ENCODE results near the gene COPG1. TPM values are rescaled to one million over a fixed set of nuclear protein-coding genes. Genes with fewer than 3 reads are reported as not detected.

Gene COPG1
- total and polyA plus RNA-seq, 2 experiments from 2014 or later = 114 to 154 TPM

DNA sequence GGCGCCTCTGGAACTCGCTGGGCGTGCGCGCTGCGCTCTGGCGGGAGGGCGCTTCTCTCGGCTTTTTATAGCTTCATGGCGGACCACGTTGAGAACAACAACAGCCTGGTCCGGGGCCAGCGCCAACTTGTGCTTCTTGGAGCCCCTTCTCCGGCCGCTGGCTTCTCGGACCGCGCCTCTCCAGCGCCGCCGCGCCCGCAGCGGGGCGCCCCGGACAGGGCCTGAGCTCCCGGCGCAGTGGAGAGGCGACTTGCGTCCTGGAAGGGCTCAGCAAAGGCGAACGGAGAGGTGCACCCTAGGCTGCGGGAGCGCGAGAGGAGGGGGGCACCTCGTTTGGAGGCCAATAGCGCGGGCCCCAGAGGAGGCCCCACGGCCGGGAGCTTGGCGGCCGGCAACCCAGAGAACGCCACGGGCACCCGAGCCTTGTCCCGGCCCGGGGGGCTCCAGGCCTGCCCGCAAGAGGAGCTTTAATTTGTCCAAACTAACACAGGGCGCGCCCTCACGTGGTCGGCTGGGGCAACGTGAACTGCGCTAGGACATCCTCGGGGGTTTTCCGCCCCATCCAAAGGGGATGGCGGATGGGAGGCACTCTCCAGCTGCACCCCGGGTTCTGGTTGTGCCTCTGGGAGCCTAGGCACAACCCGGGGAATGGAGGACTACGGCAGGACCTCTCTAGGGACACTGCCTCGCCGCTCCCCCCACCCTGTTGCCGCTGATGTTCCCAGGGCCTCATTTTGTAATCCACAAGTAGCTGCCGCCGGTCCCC, 67.0 kb downstream of the COPG1 start:
- peak overlapping the region; percentile 79 for H3K27ac ChIP-seq

DNA sequence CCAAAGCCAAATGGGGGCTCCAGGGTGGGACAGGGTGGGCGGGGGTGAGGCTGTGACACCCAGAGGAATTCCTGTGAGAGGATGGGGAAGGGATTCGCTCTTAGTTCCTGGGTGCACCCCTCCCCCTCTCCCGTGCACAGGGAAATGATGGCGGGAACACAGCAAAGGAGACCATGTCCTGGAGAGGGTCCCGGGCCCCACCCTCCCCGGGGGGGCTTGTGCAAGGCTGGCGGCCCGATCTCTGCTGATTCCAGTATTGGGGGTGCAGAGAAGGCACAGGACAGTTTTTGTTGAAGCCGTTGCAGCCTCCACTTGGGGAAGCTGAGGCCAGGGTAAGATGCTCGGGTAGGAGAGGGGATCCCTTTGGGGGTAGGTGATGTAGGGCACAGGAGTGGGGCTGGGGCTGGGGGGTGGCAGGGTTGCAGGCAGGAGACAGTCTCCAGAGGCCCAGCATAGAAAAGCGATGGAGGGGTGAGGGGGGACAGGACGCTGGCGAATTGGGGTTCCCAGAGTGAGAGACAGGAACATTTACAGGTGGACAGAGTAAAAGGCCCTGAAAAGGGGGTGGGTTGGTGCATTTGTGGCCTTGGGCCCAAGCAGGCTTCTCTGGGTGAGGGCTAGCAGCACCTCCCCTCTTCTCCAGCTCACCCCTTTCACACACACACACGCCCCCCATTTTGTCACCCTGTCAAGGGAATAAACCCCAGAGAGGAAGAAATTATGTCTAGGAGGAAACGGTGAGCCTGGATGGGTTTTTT, 67.8 kb downstream of the COPG1 start:
- Histone ChIP-seq H3K27me3 (no peaks in the 10 kb centered on the region), H3K36me3 (no peaks in the 10 kb centered on the region), H3K9me3 (ENCODE audit: low read depth) (no peaks in the 10 kb centered on the region), H3K4me3 (peak overlapping the region; percentile 62), H3K4me1 (ENCODE audit: low read depth) (no peaks in the 10 kb centered on the region), H3K27ac (no peak overlapping the region)
- DNase-seq (ENCODE audit: low read depth in 1 of 2, low spot score in 1 of 2) = no peak
- TF ChIP-seq, protein P1, sequence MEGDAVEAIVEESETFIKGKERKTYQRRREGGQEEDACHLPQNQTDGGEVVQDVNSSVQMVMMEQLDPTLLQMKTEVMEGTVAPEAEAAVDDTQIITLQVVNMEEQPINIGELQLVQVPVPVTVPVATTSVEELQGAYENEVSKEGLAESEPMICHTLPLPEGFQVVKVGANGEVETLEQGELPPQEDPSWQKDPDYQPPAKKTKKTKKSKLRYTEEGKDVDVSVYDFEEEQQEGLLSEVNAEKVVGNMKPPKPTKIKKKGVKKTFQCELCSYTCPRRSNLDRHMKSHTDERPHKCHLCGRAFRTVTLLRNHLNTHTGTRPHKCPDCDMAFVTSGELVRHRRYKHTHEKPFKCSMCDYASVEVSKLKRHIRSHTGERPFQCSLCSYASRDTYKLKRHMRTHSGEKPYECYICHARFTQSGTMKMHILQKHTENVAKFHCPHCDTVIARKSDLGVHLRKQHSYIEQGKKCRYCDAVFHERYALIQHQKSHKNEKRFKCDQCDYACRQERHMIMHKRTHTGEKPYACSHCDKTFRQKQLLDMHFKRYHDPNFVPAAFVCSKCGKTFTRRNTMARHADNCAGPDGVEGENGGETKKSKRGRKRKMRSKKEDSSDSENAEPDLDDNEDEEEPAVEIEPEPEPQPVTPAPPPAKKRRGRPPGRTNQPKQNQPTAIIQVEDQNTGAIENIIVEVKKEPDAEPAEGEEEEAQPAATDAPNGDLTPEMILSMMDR (IDR thresholded peaks at IDR 0.05; ENCODE audit: low read depth, low read length) = no peak

More for the DNA sequence above, 67.0 kb downstream of the COPG1 start:
- peak; percentile 85 to 90 for DNase-seq (ENCODE audit: low read depth in 1 of 2, low spot score in 1 of 2)
- no peaks in the 10 kb centered on the region for H3K36me3 ChIP-seq
- H3K4me1 ChIP-seq (ENCODE audit: low read depth) = no peaks in the 10 kb centered on the region
- TF ChIP-seq, protein P1 (IDR thresholded peaks at IDR 0.05; ENCODE audit: low read depth, low read length) = peak; percentile 59
- no peaks in the 10 kb centered on the region for H3K9me3 ChIP-seq (ENCODE audit: low read depth)
- no peaks in the 10 kb centered on the region for H3K27me3 ChIP-seq
- H3K4me3 ChIP-seq = peak overlapping the region; percentile 62

DNA sequence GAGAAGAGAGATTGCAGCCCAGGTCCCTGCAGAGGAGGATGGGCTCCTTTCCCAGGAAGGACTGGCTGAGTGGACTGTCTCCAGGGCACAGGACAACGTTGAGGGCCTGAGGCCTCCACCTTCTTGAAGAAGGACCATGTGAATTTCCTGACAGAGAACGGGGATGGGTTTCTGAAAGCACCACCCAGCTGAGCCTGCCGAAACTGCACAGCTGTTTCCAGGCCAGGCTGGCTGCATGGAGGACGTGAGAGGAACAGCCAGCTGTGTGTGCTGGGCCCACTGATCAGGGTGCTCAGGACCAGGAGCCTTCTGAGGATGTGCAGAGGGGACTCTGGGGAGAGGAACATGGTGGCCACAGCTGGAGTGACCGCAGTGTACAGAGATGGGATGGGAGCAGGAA, 68.4 kb downstream of the COPG1 start:
- H3K4me1 ChIP-seq (ENCODE audit: low read depth) = no peaks in the 10 kb centered on the region
- no peaks in the 10 kb centered on the region for H3K9me3 ChIP-seq (ENCODE audit: low read depth)
- no peak overlapping the region for H3K27ac ChIP-seq
- no peak for DNase-seq (ENCODE audit: low read depth in 1 of 2, low spot score in 1 of 2)
- no peak overlapping the region for H3K4me3 ChIP-seq
- TF ChIP-seq, protein P1 (IDR thresholded peaks at IDR 0.05; ENCODE audit: low read depth, low read length) = no peak
- no peaks in the 10 kb centered on the region for H3K27me3 ChIP-seq
- H3K36me3 ChIP-seq = no peaks in the 10 kb centered on the region

DNA sequence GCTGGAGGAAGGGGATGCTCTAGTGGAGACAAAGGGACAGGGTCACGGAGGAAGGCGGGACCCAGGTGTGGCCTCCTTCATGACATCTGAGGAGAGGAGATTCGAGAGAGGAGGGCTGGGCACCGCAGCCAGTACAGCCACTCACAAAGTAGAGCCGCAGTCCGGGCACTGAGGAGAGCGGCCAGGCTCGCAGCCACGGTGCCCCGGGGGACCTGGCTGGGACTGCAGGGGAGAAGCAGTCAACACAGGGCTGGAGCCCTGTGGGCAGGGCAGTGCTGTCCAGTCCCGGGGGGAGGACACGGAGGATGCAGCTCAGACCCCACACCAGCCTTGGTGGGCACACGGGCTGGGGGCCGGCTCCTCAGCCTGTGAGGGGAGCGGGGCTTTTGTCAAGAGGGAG, 69.5 kb downstream of the COPG1 start:
- no peak overlapping the region for H3K27ac ChIP-seq
- H3K27me3 ChIP-seq = no peaks in the 10 kb centered on the region
- H3K4me1 ChIP-seq (ENCODE audit: low read depth) = no peaks in the 10 kb centered on the region
- no peaks in the 10 kb centered on the region for H3K36me3 ChIP-seq
- DNase-seq (ENCODE audit: low read depth in 1 of 2, low spot score in 1 of 2) = no peak
- TF ChIP-seq, protein P1 (IDR thresholded peaks at IDR 0.05; ENCODE audit: low read depth, low read length) = no peak
- no peak overlapping the region for H3K4me3 ChIP-seq
- H3K9me3 ChIP-seq (ENCODE audit: low read depth) = no peaks in the 10 kb centered on the region

DNA sequence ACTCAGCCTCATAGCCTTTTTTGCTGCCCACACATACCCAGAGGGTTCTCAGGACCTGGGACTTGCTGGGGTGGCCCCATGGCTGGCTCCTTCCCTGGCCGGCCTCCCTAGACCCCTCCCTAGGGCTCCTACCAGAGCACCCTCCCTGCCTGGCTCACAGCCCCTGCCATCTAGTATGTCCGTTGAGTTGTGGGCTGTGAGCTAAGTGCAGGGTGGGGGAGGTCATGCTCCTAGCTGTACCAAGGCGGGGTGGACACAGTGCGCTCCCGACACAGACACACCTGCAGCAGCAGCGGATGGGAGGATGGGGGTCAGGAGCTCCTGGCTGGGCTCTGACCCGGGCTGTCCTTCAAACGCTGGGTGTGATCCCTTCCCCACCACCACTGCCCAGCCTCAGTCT, 70.9 kb downstream of the COPG1 start:
- H3K36me3 ChIP-seq = no peaks in the 10 kb centered on the region
- no peak overlapping the region for H3K4me3 ChIP-seq
- H3K4me1 ChIP-seq (ENCODE audit: low read depth) = no peaks in the 10 kb centered on the region
- no peaks in the 10 kb centered on the region for H3K9me3 ChIP-seq (ENCODE audit: low read depth)
- H3K27me3 ChIP-seq = no peaks in the 10 kb centered on the region
- TF ChIP-seq, protein P1 (IDR thresholded peaks at IDR 0.05; ENCODE audit: low read depth, low read length) = no peak
- H3K27ac ChIP-seq = no peak overlapping the region
- no peak for DNase-seq (ENCODE audit: low read depth in 1 of 2, low spot score in 1 of 2)

Measured in cardiac muscle cell (in vitro differentiated cells and primary cell).